HCT116 (cell line): ENCODE data around the gene IMPA2. TPM values are rescaled to one million over a fixed set of nuclear protein-coding genes. Genes with fewer than 3 reads are reported as not detected.

Source experiments
- ATAC-seq: fragments of 200-7000 bp; cut with Tn5 transposase; 2 replicates; pipeline ENCODE4 v1.9.1; 2020; ENCODE audit warnings: mild to moderate bottlenecking, moderate library complexity
- BruUV-seq: library from RNA; stranded (reverse); fragments of 400-500 nt; replicated peaks from 2 replicates; lab custom pipeline; 2021; lab: Mats Ljungman, UMichigan
- CTCF ChIA-PET: fragments of 300-600 bp; sonication (Branson Sonifier 250); formaldehyde crosslinking; loops from one replicate; lab custom pipeline; 2021; ENCODE audit warnings: antibody characterized with exemption; lab: Charles Lee
- POLR2A ChIA-PET: fragments of 300-600, 350-600 bp; sonication (Branson Sonifier 250); formaldehyde crosslinking; loops from one replicate; lab custom pipeline; 2021; ENCODE audit warnings: antibody characterized with exemption; lab: Charles Lee
- RAD21 ChIA-PET, 2 experiments: fragments of 300-600 bp; sonication (Branson Sonifier 250); formaldehyde crosslinking; loops; one replicate each; lab custom pipeline; 2023; ENCODE audit warnings: low total read pairs in 2 of 2; ENCODE audit not compliant: uncharacterized antibody in 2 of 2, unreplicated experiment in 2 of 2, low non-redundant PET in 1 of 2; lab: Charles Lee
- DNase-seq: peaks from one replicate; pipeline ENCODE4 v3.0.0-alpha.2; 2010; ENCODE audit warnings: low read depth, low spot score
- H2AFZ ChIP-seq: fragments of 200-600 bp; shearing (Covaris generic), sonication (generic); 2 replicates; pipeline ENCODE4 v1.6.1; 2017; ENCODE audit warnings: low read depth, mixed run types, mixed read lengths, antibody characterized with exemption, low read length; ENCODE audit not compliant: poor library complexity, severe bottlenecking
- H3K27ac ChIP-seq: 2 replicates; pipeline ENCODE4 v1.5.1; 2012; ENCODE audit warnings: low read depth, low read length
- H3K27me3 ChIP-seq: fragments of 200-600 bp; sonication (generic); 2 replicates; pipeline ENCODE4 v1.6.1; 2016; ENCODE audit warnings: mixed run types, low read length, mixed read lengths; ENCODE audit not compliant: insufficient read depth
- H3K36me3 ChIP-seq, 2 experiments: fragments of 200-500 bp in 1 of 2; fragments of 200-600 bp in 1 of 2; sonication (Bioruptor generic) in 1 of 2; sonication (generic) in 1 of 2; 2 replicates each; pipeline versions ENCODE4 v1.5.1 to v1.6.1; 2014 to 2016; ENCODE audit warnings: low read length in 2 of 2, inconsistent platforms in 1 of 2, mixed read lengths in 1 of 2, mixed run types in 1 of 2; ENCODE audit not compliant: insufficient read depth in 2 of 2, control insufficient read depth in 1 of 2
- H3K4me1 ChIP-seq, 2 experiments: fragments of 200-600 bp in 1 of 2; sonication (generic) in 1 of 2; 2 replicates each; pipeline versions ENCODE4 v1.5.1 to v1.6.1; 2012 to 2017; ENCODE audit warnings: low read length in 2 of 2, inconsistent platforms in 1 of 2, mild to moderate bottlenecking in 1 of 2, mixed read lengths in 1 of 2, mixed run types in 1 of 2, moderate library complexity in 1 of 2; ENCODE audit not compliant: insufficient read depth in 2 of 2, control insufficient read depth in 1 of 2
- H3K4me2 ChIP-seq: fragments of 200-600 bp; sonication (generic); 2 replicates; pipeline ENCODE4 v1.6.1; 2017; ENCODE audit warnings: mixed run types, low read length, mixed read lengths
- H3K4me3 ChIP-seq, 2 experiments: fragments of 200-600 bp in 1 of 2; sonication (generic) in 1 of 2; replicated peaks in 1 of 2; 2 replicates each; pipeline ENCODE4 v1.5.1; 2011 to 2016; ENCODE audit warnings: low read length in 2 of 2, control low read depth in 1 of 2, low read depth in 1 of 2, mild to moderate bottlenecking in 1 of 2, mixed read lengths in 1 of 2, mixed run types in 1 of 2
- H3K79me2 ChIP-seq: fragments of 200-600 bp; sonication (generic); 2 replicates; pipeline ENCODE4 v1.6.1; 2017; ENCODE audit warnings: mild to moderate bottlenecking, mixed run types, low read length, moderate library complexity, mixed read lengths; ENCODE audit not compliant: insufficient read depth
- H3K9ac ChIP-seq: fragments of 200-600 bp; sonication (generic); 2 replicates; pipeline ENCODE4 v1.6.1; 2016; ENCODE audit warnings: low read length, mixed read lengths
- H3K9me2 ChIP-seq: fragments of 200-600 bp; sonication (generic), shearing (Covaris generic); 2 replicates; pipeline ENCODE4 v1.6.1; 2017; ENCODE audit warnings: mixed run types, mild to moderate bottlenecking, moderate library complexity; ENCODE audit not compliant: insufficient read depth
- H3K9me3 ChIP-seq, 2 experiments: fragments of 200-500 bp in 1 of 2; fragments of 200-600 bp in 1 of 2; sonication (Bioruptor generic) in 1 of 2; sonication (generic) in 1 of 2; 2 replicates each; pipeline ENCODE4 v1.6.1; 2014 to 2017; ENCODE audit warnings: low read length in 2 of 2, mixed read lengths in 2 of 2, inconsistent platforms in 1 of 2, low read depth in 1 of 2, mild to moderate bottlenecking in 1 of 2, mixed run types in 1 of 2, moderate library complexity in 1 of 2; ENCODE audit not compliant: control insufficient read depth in 1 of 2, insufficient read depth in 1 of 2
- H4K20me1 ChIP-seq: fragments of 200-600 bp; sonication (generic), shearing (Covaris generic); 2 replicates; pipeline ENCODE4 v1.6.1; 2017; ENCODE audit warnings: mixed run types, mild to moderate bottlenecking, moderate library complexity; ENCODE audit not compliant: insufficient read depth
- ATF3 ChIP-seq: IDR thresholded peaks from 2 replicates; pipeline ENCODE4 v1.6.1; 2012
- CBX3 ChIP-seq: IDR thresholded peaks from 2 replicates; pipeline ENCODE4 v1.6.1; 2012; ENCODE audit warnings: low read depth
- CTCF ChIP-seq, 3 experiments: fragments of 200-600 bp in 1 of 3; sonication (generic) in 1 of 3; IDR thresholded peaks in 2 of 3; conservative IDR thresholded peaks in 1 of 3; 2 replicates each; pipeline ENCODE4 v1.5.1; 2012 to 2017; ENCODE audit warnings: low read depth in 2 of 3, low read length in 2 of 3, antibody characterized with exemption in 1 of 3, borderline replicate concordance in 1 of 3, control low read depth in 1 of 3, mild to moderate bottlenecking in 1 of 3, mixed read lengths in 1 of 3, mixed run types in 1 of 3, moderate library complexity in 1 of 3; ENCODE audit not compliant: insufficient read depth in 1 of 3
- ELF1 ChIP-seq: IDR thresholded peaks from 2 replicates; pipeline ENCODE4 v1.6.1; 2012; ENCODE audit warnings: low read depth, borderline replicate concordance
- EZH2 ChIP-seq: fragments of 200-600 bp; sonication (generic); IDR thresholded peaks from 2 replicates; pipeline ENCODE4 v1.6.1; 2017; ENCODE audit warnings: antibody characterized with exemption, mixed run types
- FOSL1 ChIP-seq: IDR thresholded peaks from 2 replicates; pipeline ENCODE4 v1.6.1; 2012; ENCODE audit warnings: low read depth
- POLR2A ChIP-seq: IDR thresholded peaks from 2 replicates; pipeline ENCODE4 v1.7.0; 2011; ENCODE audit warnings: borderline replicate concordance; ENCODE audit not compliant: insufficient read depth, insufficient read length; ENCODE audit errors: extremely low read depth
- POLR2AphosphoS5 ChIP-seq: IDR thresholded peaks from 2 replicates; pipeline ENCODE4 v1.6.1; 2011; ENCODE audit warnings: mild to moderate bottlenecking, low read depth, low read length, moderate library complexity
- RAD21 ChIP-seq: IDR thresholded peaks from 2 replicates; pipeline ENCODE4 v1.6.1; 2012; ENCODE audit warnings: low read depth, mild to moderate bottlenecking
- SIN3A ChIP-seq: IDR thresholded peaks from 2 replicates; pipeline ENCODE4 v1.6.1; 2012; ENCODE audit warnings: low read depth
- intact Hi-C: fragments of 100-400 bp; cut with micrococcal nuclease; formaldehyde crosslinking; loops from 2 replicates; pipeline ENCODE4 v1.10.0; 2022
- total RNA-seq: library from RNA; stranded (reverse); gene quantifications from one replicate; pipeline ENCODE4 v1.2.1, GENCODE V29; 2021; ENCODE audit not compliant: unreplicated experiment
- TF ChIP-seq, protein P1 (sequence below): IDR thresholded peaks from 2 replicates; pipeline ENCODE4 v1.6.1; 2012; ENCODE audit warnings: low read depth

IMPA2 gene
- total RNA-seq, 1 experiment from 2014 or later, result 32.5 TPM

- CTCF ChIA-PET, result no interaction called here
- Histone ChIP-seq H2AFZ (no peak overlapping the region), H3K27me3 (no peaks in the 10 kb centered on the region), H3K27ac (no peak overlapping the region), H4K20me1 (no peaks in the 10 kb centered on the region), H3K9ac (no peak overlapping the region), H3K36me3 (no peaks in the 10 kb centered on the region)
- ATAC-seq, result no peak
- RAD21 ChIA-PET, result no interaction called here
- POLR2A ChIA-PET, result no interaction called here
- no peak for TF ChIP-seq EZH2
- TF ChIP-seq, all 23 proteins: peak for 0
- H3K9me3 ChIP-seq, result no peaks in the 10 kb centered on the region
- BruUV-seq, result no TSS peak
- intact Hi-C loops, result no loop called here
- H3K4me1 ChIP-seq, result no peaks in the 10 kb centered on the region
- no peaks in the 10 kb centered on the region for H3K79me2 ChIP-seq
- H3K9me2 ChIP-seq, result no peaks in the 10 kb centered on the region
- no peak overlapping the region for H3K4me3 ChIP-seq
- DNase-seq, result no peak
- H3K4me2 ChIP-seq, result no peak overlapping the region
These were observed 72.0 kb downstream of the IMPA2 start for GRCh38 chr18:12053289-12053688.

- H3K36me3 ChIP-seq, result no peaks in the 10 kb centered on the region
- no peak overlapping the region for H3K27ac ChIP-seq
- H3K9ac ChIP-seq, result no peak overlapping the region
- DNase-seq, result no peak
- H3K9me2 ChIP-seq, result no peaks in the 10 kb centered on the region
- H4K20me1 ChIP-seq, result no peaks in the 10 kb centered on the region
- no peak for ATAC-seq
- intact Hi-C loops, result no loop called here
- peaks cover 6 to 15% of the 10 kb centered on the region in 2 experiments; a peak in 3 of 4 replicates for H3K4me1 ChIP-seq
- H3K79me2 ChIP-seq, result no peaks in the 10 kb centered on the region
- RAD21 ChIA-PET, result no interaction called here
- no peaks in the 10 kb centered on the region for H3K27me3 ChIP-seq
- H2AFZ ChIP-seq, result no peak overlapping the region
- H3K9me3 ChIP-seq, result no peaks in the 10 kb centered on the region
- BruUV-seq, result no TSS peak
- no peak for TF ChIP-seq POLR2A
- TF ChIP-seq RAD21, result no peak
- TF ChIP-seq CTCF (IDR thresholded peaks at IDR 0.05 in 2 of 3, conservative IDR thresholded peaks at IDR 0.05 in 1 of 3; ENCODE audit: borderline replicate concordance in 1 of 3, insufficient read depth in 1 of 3, low read depth in 2 of 3, low read length in 2 of 3), result no peak
- no peak for TF ChIP-seq CBX3
- no peak for TF ChIP-seq EZH2
- no peak for TF ChIP-seq ATF3
- no peak for TF ChIP-seq ELF1
- TF ChIP-seq POLR2AphosphoS5, result no peak
- TF ChIP-seq, protein P1, sequence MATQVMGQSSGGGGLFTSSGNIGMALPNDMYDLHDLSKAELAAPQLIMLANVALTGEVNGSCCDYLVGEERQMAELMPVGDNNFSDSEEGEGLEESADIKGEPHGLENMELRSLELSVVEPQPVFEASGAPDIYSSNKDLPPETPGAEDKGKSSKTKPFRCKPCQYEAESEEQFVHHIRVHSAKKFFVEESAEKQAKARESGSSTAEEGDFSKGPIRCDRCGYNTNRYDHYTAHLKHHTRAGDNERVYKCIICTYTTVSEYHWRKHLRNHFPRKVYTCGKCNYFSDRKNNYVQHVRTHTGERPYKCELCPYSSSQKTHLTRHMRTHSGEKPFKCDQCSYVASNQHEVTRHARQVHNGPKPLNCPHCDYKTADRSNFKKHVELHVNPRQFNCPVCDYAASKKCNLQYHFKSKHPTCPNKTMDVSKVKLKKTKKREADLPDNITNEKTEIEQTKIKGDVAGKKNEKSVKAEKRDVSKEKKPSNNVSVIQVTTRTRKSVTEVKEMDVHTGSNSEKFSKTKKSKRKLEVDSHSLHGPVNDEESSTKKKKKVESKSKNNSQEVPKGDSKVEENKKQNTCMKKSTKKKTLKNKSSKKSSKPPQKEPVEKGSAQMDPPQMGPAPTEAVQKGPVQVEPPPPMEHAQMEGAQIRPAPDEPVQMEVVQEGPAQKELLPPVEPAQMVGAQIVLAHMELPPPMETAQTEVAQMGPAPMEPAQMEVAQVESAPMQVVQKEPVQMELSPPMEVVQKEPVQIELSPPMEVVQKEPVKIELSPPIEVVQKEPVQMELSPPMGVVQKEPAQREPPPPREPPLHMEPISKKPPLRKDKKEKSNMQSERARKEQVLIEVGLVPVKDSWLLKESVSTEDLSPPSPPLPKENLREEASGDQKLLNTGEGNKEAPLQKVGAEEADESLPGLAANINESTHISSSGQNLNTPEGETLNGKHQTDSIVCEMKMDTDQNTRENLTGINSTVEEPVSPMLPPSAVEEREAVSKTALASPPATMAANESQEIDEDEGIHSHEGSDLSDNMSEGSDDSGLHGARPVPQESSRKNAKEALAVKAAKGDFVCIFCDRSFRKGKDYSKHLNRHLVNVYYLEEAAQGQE, result no peak
- no peak for TF ChIP-seq FOSL1
- TF ChIP-seq SIN3A, result no peak
- CTCF ChIA-PET, result no interaction called here
- no peak overlapping the region for H3K4me3 ChIP-seq
- H3K4me2 ChIP-seq, result no peak overlapping the region
- POLR2A ChIA-PET, result no interaction called here
These were observed 75.0 kb downstream of the IMPA2 start for GRCh38 chr18:12056034-12056883.
